IMR-90 (cell line): Measurements from ENCODE around the gene TMA7. TPM values are rescaled to one million over a fixed set of nuclear protein-coding genes. Genes with fewer than 3 reads are reported as not detected.

Experiments
- ATAC-seq: fragments of 200-7000 bp; cut with Tn5 transposase; 2 replicates; pipeline ENCODE4 v1.9.1; 2020; ENCODE audit warnings: low read depth, mild to moderate bottlenecking, moderate library complexity
- BruUV-seq: library from RNA; stranded (reverse); fragments of 400-500 nt; replicated peaks from 2 replicates; lab custom pipeline; 2021; lab: Mats Ljungman, UMichigan
- CTCF ChIA-PET: fragments of 300-600 bp; formaldehyde crosslinking; extraction: SDS; loops from one replicate; lab custom pipeline; 2021; ENCODE audit warnings: antibody characterized with exemption; lab: Yijun Ruan, JAX
- POLR2A ChIA-PET: fragments of 300-600 bp; sonication (Branson Sonifier 250); formaldehyde crosslinking; loops from one replicate; lab custom pipeline; 2022; ENCODE audit warnings: antibody characterized with exemption; ENCODE audit not compliant: unreplicated experiment; lab: Charles Lee
- DNase-seq: peaks from one replicate; pipeline ENCODE4 v3.0.0; 2013
- H2AFZ ChIP-seq: replicated peaks from 2 replicates; pipeline ENCODE3; 2013; ENCODE audit warnings: low read length, mild to moderate bottlenecking; ENCODE audit not compliant: poor library complexity
- H2AK5ac ChIP-seq: 2 replicates; pipeline ENCODE4 v1.6.1; 2013; ENCODE audit warnings: low read depth, low read length, inconsistent platforms
- H2AK9ac ChIP-seq: replicated peaks from 2 replicates; pipeline ENCODE3; 2013; ENCODE audit warnings: mild to moderate bottlenecking, low read depth, low read length, moderate library complexity; ENCODE audit not compliant: poor library complexity
- H2BK120ac ChIP-seq: 2 replicates; pipeline ENCODE4 v1.6.1; 2013; ENCODE audit warnings: low read depth, low read length, inconsistent platforms
- H2BK15ac ChIP-seq: 3 replicates; pipeline ENCODE4 v1.6.1; 2013; ENCODE audit warnings: low read depth, low read length, inconsistent platforms
- H2BK20ac ChIP-seq: 2 replicates; pipeline ENCODE4 v1.6.1; 2013; ENCODE audit warnings: low read depth, mild to moderate bottlenecking, inconsistent platforms, low read length, moderate library complexity
- H2BK5ac ChIP-seq: 2 replicates; pipeline ENCODE4 v1.6.1; 2013; ENCODE audit warnings: mild to moderate bottlenecking, low read depth, low read length, inconsistent platforms; ENCODE audit not compliant: poor library complexity, severe bottlenecking
- H3K14ac ChIP-seq: replicated peaks from 2 replicates; pipeline ENCODE4 v1.6.1; 2013; ENCODE audit warnings: low read depth, low read length, inconsistent platforms
- H3K18ac ChIP-seq: 2 replicates; pipeline ENCODE4 v1.6.1; 2013; ENCODE audit warnings: low read depth, low read length, control low read depth
- H3K23ac ChIP-seq: 2 replicates; pipeline ENCODE4 v1.6.1; 2013; ENCODE audit warnings: low read depth, low read length, inconsistent platforms
- H3K27ac ChIP-seq: 2 replicates; pipeline ENCODE4 v1.5.1; 2013; ENCODE audit warnings: mild to moderate bottlenecking, control low read depth, low read length; ENCODE audit not compliant: insufficient read depth
- H3K27me3 ChIP-seq: 2 replicates; pipeline ENCODE4 v1.6.1; 2013; ENCODE audit warnings: low read length; ENCODE audit not compliant: control insufficient read depth, insufficient read depth
- H3K36me3 ChIP-seq: 2 replicates; pipeline ENCODE4 v1.6.1; 2013; ENCODE audit warnings: low read length, mixed read lengths; ENCODE audit not compliant: control insufficient read depth, insufficient read depth
- H3K4ac ChIP-seq: 2 replicates; pipeline ENCODE4 v1.6.1; 2013; ENCODE audit warnings: low read depth, low read length, inconsistent platforms
- H3K4me1 ChIP-seq: 2 replicates; pipeline ENCODE4 v1.6.1; 2013; ENCODE audit warnings: low read length, mixed read lengths; ENCODE audit not compliant: control insufficient read depth, insufficient read depth
- H3K4me2 ChIP-seq: 2 replicates; pipeline ENCODE4 v1.6.1; 2013; ENCODE audit warnings: low read depth, mild to moderate bottlenecking, control low read depth, low read length, moderate library complexity
- H3K4me3 ChIP-seq: 2 replicates; pipeline ENCODE4 v1.5.1; 2013; ENCODE audit warnings: low read depth, mild to moderate bottlenecking, control low read depth, low read length, moderate library complexity; ENCODE audit not compliant: insufficient read depth
- H3K56ac ChIP-seq: 2 replicates; pipeline ENCODE4 v1.6.1; 2013; ENCODE audit warnings: low read length, inconsistent platforms; ENCODE audit not compliant: insufficient read depth; ENCODE audit errors: extremely low read depth
- H3K79me1 ChIP-seq, 2 experiments: 2 replicates each; pipeline ENCODE4 v1.6.1; 2013; ENCODE audit warnings: low read length in 2 of 2, inconsistent platforms in 1 of 2, low read depth in 1 of 2
- H3K9ac ChIP-seq: 2 replicates; pipeline ENCODE4 v1.6.1; 2013; ENCODE audit warnings: low read depth, low read length, control low read depth
- H3K9me1 ChIP-seq: 2 replicates; pipeline ENCODE4 v1.6.1; 2013; ENCODE audit warnings: low read length, inconsistent platforms; ENCODE audit not compliant: insufficient read depth
- H3K9me3 ChIP-seq: 2 replicates; pipeline ENCODE4 v1.6.1; 2013; ENCODE audit warnings: low read length; ENCODE audit not compliant: control insufficient read depth, insufficient read depth
- H4K20me1 ChIP-seq: 2 replicates; pipeline ENCODE4 v1.6.1; 2013; ENCODE audit warnings: low read length, inconsistent platforms; ENCODE audit not compliant: insufficient read depth
- H4K5ac ChIP-seq: 2 replicates; pipeline ENCODE4 v1.6.1; 2013; ENCODE audit warnings: mild to moderate bottlenecking, low read depth, low read length, control low read depth
- H4K8ac ChIP-seq, 2 experiments: 2 replicates each; pipeline ENCODE4 v1.6.1; 2013; ENCODE audit warnings: low read depth in 2 of 2, low read length in 2 of 2, control low read depth in 1 of 2, inconsistent platforms in 1 of 2
- H4K91ac ChIP-seq: 2 replicates; pipeline ENCODE4 v1.6.1; 2013; ENCODE audit warnings: low read depth, low read length, inconsistent platforms; ENCODE audit not compliant: insufficient read depth
- MAFK ChIP-seq: IDR thresholded peaks from 2 replicates; pipeline ENCODE4 v1.6.1; 2012; ENCODE audit warnings: low read depth, low read length, improper control_type of control experiment
- MAZ ChIP-seq: IDR thresholded peaks from 2 replicates; pipeline ENCODE4 v1.6.1; 2012; ENCODE audit warnings: low read depth, mild to moderate bottlenecking, low read length, improper control_type of control experiment, moderate library complexity, borderline replicate concordance
- RAD21 ChIP-seq: IDR thresholded peaks from 2 replicates; pipeline ENCODE4 v1.6.1; 2012; ENCODE audit warnings: low read length, improper control_type of control experiment
- USF2 ChIP-seq: fragments of 150-350 bp; IDR thresholded peaks from 2 replicates; pipeline ENCODE4 v1.6.1; 2017; ENCODE audit warnings: mild to moderate bottlenecking, antibody characterized with exemption, low read length, low read depth
- WGBS, 2 experiments: methylation state at CpG; one replicate each; pipeline versions ENCODE4 v1.1.5 to v1.1.7; 2013; ENCODE audit warnings: missing lambda C conversion rate in 2 of 2; ENCODE audit not compliant: insufficient read length in 1 of 2; ENCODE audit errors: extremely low coverage in 2 of 2; 5-methylcytosine and 5-hydroxymethylcytosine counted together
- dilution Hi-C: fragments of 300-500 bp; cut with HindIII; formaldehyde crosslinking; loops from one replicate; pipeline ENCODE4 v1.14.3; 2018; ENCODE audit warnings: low sequenced_read_pairs; ENCODE audit not compliant: unreplicated experiment
- in situ Hi-C: fragments of 300-500 bp; cut with MboI; formaldehyde crosslinking; loops from 3 replicates; pipeline ENCODE4 v1.14.3; 2019; ENCODE audit warnings: low sequenced_read_pairs, inconsistent platforms, mixed read lengths
- intact Hi-C: fragments of 100-400 bp; cut with micrococcal nuclease; formaldehyde crosslinking; loops from 2 replicates; pipeline ENCODE4 v1.10.0; 2022
- polyA plus RNA-seq, 3 experiments: library from polyadenylated mRNA; depleted of rRNA; stranded (reverse); fragments of >200 nt; gene quantifications; 2 replicates each; pipeline ENCODE4 v1.2.3, GENCODE V29; 2012; ENCODE audit warnings: low replicate concordance in 1 of 3
- total RNA-seq: library from RNA; depleted of rRNA; stranded (reverse); fragments of >200 nt; gene quantifications from 2 replicates; pipeline ENCODE4 v1.2.3, GENCODE V29; 2012

TMA7 gene
- total and polyA plus RNA-seq, 2 of the 4 experiments (the other 2 are of a cell fraction): 81.9 to 240 TPM

- dilution Hi-C loops: no loop called here
- H2BK120ac ChIP-seq: no peak overlapping the region
- H3K27me3 ChIP-seq: no peaks in the 10 kb centered on the region
- H4K8ac ChIP-seq: no peak overlapping the region
- in situ Hi-C loops: no loop called here
- ChIA-PET CTCF (no interaction called here), POLR2A (no interaction called here)
- H3K4me3 ChIP-seq: no peak overlapping the region
- no peak overlapping the region for H2BK5ac ChIP-seq
- H3K36me3 ChIP-seq: peaks cover 76% of the 10 kb centered on the region
- H3K14ac ChIP-seq: no peak overlapping the region
- H3K79me1 ChIP-seq: no peaks in the 10 kb centered on the region
- no peak overlapping the region for H3K4me2 ChIP-seq
- 90% methylated on average over 4 of the region's 11 CpGs; no CpG with 5 or more reads in 1 of the 2 experiments for whole genome bisulfite sequencing, 2 experiments
- BruUV-seq: no TSS peak
- H2BK20ac ChIP-seq: no peak overlapping the region
- intact Hi-C loops: no loop called here
- H4K5ac ChIP-seq: no peak overlapping the region
- H3K4me1 ChIP-seq: no peaks in the 10 kb centered on the region
- H4K20me1 ChIP-seq: no peaks in the 10 kb centered on the region; the same call in 1 of the 2 replicates
- H3K56ac ChIP-seq: no peak overlapping the region
- TF ChIP-seq MAFK (no peak), RAD21 (no peak), USF2 (no peak), MAZ (no peak)
- H3K23ac ChIP-seq: no peak overlapping the region
- H2BK15ac ChIP-seq: no peak overlapping the region
- no peak overlapping the region for H3K4ac ChIP-seq
- H2AK9ac ChIP-seq: no peak overlapping the region
- H3K9me1 ChIP-seq: no peaks in the 10 kb centered on the region
- DNase-seq (no peak), ATAC-seq (no peak)
- no peak overlapping the region for H3K27ac ChIP-seq
- H4K91ac ChIP-seq: no peak overlapping the region
- no peak overlapping the region for H3K18ac ChIP-seq
- no peak overlapping the region for H2AFZ ChIP-seq
- no peak overlapping the region for H3K9ac ChIP-seq
- H3K9me3 ChIP-seq: no peaks in the 10 kb centered on the region
- H2AK5ac ChIP-seq: no peak overlapping the region
These were observed 28.3 kb upstream of the TMA7 start for GRCh38 chr3:48411606-48412374.
